HG03159 (cell line): ENCODE measurements around the gene PDGFD.
A peak's percentile ranks its signal among the peaks of the same experiment; 100 is the strongest.
"Not testable (repeated sequence)": the region's sequence is repeated elsewhere in the genome, so short reads cannot be mapped to it uniquely, and the experiment has no call there.

ENCODE experiments used
- ATAC-seq: cut with Tn5 transposase; IDR thresholded peaks from one replicate; pipeline ENCODE4 v1.9.1; 2021; ENCODE audit warnings: mild to moderate bottlenecking, moderate library complexity; ENCODE audit not compliant: unreplicated experiment

PDGFD gene

GRCh38 chr11:104057908-104058307, 106.0 kb downstream of the PDGFD start:
- ATAC-seq, result no peak

DNA sequence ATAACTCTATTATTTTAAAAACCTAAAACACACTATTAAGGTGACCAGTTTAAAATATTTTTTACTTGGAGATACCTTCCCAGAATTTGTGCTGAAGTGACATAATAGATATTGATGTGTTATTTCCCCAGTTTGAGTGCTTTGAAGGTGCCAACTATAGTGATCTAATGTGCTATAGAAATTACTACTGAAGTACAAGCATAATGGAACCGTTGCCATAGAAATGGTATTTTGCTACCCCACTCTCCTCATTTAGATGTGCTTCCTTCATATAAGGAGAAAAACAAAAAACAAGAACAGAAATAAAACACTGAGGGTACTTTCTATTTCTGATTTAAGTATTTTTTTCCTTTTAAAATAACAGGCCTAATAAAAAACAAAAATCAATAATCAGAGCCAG, 108.4 kb downstream of the PDGFD start:
- no peak for ATAC-seq

- no peak for ATAC-seq
These were observed 108.9 kb downstream of the PDGFD start for GRCh38 chr11:104054911-104055529.

- ATAC-seq, result no peak
These were observed 110.0 kb downstream of the PDGFD start for GRCh38 chr11:104053743-104054478.

DNA sequence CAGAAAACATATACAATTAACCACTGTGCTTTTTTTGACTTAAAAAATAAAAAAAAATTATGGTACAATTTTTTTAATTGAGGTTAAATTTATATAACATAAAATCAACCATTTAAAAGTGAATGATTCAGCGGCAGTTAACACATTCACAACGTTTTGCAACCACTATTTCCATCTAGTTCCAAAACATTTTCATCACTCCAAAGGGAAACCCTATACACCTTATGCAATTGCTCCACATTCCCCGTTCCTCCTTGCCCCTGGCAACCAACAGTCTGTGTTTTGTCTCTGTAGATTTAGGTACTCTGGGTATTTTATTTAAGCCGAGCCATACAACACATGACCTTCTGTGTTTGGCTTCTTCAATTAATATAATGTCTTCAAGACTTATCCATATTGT, 112.2 kb downstream of the PDGFD start:
- no peak for ATAC-seq

DNA sequence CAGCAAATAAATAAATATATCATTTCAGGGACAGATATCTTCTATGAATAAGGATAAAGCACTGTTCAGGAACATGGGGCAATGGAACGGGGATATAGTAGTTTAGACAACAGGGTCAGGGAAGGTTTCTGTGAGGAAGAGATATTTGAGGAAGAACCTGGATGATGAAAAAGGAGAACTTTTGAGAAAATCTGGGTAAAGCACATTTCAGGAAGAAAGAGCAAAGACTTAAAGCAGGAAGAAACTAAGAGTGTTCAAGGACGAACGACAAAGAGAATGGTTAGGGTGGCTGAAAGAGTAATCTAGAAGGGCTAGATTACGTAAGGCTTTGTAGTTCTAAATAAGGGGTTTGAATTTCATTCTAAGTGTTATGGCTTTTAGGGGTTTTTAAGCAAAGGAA, 114.8 kb downstream of the PDGFD start:
- ATAC-seq, result no peak

DNA sequence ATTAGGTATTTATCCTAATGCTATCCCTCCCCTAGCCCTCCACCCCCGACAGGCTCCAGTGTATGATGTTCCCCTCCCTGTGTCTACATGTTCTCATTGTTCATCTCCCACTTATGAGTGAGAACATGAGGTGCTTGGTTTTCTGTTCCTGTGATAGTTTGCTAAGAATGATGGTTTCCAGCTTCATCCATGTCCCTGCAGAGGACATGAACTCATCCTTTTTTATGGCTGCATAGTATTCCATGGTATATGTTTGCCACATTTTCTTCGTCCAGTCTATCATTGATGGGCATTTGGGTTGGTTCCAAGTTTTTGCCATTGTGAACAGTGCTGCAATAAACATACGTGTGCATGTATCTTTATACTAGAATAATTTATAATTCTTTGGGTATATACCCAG, 117.1 kb downstream of the PDGFD start:
- ATAC-seq, result not testable (repeated sequence)

- no peak for ATAC-seq
These were observed 117.6 kb downstream of the PDGFD start for GRCh38 chr11:104046331-104046730.

DNA sequence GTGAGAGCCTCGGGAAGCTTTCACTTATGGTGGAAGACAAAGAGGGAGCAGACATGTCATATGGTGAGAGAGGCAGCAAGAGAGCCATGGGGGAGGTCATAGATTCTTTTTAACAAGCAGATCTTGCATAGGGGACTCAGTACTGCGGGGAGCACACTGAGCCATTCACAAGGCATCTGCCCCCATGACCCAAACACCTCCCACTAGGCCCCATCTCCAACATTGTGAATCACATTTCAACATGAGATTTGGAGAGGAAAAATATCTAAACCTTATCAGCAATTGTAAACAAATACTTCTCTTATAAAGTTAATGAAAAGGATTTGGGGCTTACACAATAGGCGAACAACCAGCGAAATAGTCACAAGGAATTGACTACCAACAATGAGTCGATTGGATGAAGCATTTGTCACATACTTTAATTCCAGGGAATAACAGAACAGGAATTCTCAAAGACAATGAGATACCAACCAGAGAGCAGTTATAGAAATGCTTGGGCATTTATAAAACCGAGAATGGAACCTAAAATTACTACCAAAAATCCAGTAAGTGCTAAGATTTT, 120.2 kb downstream of the PDGFD start:
- no peak for ATAC-seq

DNA sequence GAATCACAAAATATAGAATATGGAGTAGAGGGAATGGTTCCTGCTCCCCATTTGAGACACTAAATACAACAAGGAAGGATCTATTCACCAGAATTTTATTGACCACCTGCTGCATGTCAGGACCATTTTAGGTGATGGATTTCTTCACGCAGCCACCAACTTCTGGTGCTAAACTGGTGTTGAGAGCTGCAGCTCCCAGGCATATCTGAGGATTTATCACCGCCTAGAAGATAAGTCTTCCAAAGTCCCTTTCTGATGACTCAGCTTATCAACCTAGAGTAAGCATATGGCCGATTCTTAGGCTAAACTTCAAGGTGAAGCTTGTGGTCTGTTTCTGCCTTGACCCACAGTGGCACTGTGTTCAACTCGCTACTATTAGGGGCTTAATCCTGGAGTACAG, 120.8 kb downstream of the PDGFD start:
- no peak for ATAC-seq

DNA sequence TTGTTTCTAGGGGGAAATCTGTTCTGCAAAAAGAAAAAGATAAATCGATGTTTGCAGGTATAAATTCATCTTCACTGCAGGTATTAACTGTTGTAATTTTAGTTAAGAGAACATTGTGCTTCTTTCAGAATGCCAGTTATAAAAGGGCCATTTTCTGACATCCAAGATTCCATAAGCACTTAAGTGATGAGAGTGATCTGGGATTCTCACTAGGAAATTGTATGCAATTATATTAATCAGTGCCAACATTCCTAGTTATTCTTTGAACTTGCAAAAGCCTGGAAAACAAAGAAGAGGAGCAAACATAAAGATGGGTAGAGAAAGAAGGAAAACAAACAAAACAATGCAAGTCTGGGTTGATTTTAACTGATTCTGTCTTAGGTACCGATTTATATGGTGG, 122.2 kb downstream of the PDGFD start:
- no peak for ATAC-seq

DNA sequence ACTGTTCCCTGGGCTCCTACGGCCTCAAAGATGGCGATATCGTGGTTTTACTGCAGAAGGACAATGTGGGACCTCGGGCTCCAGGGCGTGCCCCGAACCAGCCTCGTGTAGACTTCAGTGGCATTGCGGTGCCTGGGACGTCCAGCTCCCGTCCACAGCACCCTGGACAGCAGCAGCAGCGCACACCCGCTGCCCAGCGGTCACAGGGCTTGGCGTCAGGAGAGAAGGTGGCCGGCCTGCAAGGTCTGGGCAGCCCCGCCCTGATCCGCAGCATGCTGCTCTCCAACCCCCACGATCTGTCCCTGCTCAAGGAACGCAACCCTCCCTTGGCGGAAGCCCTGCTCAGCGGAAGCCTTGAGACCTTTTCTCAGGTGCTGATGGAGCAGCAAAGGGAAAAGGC, 127.0 kb downstream of the PDGFD start:
- no peak for ATAC-seq

DNA sequence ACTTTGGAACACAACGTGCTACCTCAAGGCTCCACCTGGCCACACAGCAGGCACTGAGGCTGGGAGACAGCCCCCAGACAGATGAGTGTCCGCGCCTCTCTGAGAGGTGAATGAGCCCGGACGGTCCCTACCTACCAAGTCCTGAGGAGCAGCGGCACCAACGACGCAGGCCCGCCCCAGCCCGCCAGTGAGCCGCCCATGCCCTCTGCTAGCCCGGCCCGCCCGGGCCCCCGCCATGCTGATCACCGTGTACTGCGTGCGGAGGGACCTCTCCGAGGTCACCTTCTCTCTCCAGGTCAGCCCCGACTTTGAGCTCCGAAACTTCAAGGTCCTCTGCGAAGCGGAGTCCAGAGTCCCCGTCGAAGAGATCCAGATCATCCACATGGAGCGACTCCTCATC, 127.4 kb downstream of the PDGFD start, which contains the start of gene DDI1:
Gene DDI1, plus strand, starts transcription at position 53 of the 400 bp plus-strand sequence. Its CDS starts 183 bp downstream, at position 236.
- ATAC-seq, result no peak

DNA sequence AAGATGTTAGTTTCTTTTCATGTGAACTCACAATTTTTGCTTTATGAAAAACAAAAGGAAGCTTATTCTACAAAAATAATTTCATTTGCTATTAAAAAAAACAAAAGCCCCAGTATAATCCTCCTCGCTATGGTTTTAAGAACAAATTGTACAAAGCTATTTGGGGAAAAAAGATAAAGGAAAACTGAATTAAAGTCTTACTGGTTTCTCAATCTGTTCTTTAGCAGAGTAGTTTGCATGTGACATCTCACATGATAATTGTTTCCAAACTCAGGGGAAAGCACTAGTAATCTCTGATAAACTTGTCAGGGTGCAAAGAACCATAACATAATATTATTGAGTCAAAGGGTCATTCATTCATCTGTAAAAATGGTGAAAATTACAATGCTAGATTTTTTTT, 130.4 kb downstream of the PDGFD start:
- ATAC-seq, result no peak

DNA sequence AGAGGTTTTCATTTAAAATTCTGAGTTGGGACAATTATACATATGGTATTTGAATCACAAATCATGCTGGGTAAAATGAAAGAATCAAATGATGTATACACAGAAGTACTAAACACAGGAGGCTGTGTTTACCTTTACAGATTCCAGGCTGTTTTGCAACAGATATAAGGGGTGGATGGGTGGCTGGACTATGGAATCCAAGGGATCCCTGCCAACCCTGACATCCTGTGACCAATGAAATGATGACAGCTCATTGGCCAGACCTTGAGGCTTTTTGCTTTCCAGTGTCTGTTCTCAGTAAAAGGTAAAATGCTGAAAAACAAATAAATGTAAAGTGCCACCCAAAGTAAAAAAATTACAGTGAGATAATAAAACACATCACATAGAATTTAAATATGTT, 130.8 kb downstream of the PDGFD start:
- no peak for ATAC-seq

GRCh38 chr11:104028476-104029263, 135.3 kb downstream of the PDGFD start:
- ATAC-seq, result no peak

DNA sequence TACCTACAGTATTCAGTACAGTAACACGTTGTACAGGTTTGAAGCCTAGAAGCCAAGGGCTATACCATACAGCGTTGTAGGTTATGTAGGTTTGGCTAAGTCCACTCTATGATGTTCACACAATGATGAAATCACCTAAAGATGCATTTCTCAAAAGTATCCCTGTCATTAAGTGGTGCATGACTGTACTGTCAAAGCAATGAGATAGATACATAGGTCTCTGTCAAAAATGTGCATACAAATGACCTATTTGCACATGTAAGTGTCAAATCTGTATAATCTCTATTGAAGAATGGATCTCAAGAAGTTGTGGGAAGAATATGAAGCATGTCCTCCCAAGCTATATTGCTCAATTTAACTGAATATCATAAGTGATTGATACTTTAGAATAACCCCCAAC, 139.4 kb downstream of the PDGFD start:
- ATAC-seq, result no peak

DNA sequence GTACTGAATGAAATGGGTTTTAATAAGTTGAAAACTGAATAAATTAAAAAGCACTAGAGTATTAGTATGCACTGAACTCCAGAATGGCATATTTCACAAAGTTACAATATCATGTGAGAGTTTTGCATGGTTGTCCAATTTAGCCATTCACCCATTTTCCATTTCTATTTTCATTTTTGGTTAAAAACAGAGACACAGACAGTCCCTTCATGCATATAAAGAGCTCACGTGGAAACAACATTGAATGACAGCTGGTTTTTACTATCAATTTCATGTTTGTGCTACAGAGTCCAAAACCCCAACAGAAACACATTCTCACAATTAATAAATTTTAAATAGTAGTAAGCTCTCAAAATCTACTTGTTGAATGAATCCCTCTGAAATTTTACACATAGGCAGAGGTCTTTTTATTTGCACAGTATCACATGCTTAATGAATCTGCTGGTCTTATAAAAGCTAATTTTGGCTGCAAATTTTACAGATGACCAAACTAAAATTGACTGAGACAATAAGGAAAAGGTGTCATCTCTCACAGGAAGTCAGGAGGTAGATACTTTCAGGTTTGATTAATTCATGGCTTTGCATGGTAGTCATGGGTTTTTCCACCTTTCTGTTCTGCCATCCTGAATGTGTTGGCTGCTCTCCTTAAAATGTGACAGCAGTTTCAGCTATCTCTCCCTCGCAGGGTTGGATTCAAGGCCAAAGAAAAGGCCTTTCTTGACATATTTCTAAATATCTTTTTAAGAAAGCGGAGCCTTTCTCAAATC, 148.1 kb downstream of the PDGFD start:
- ATAC-seq, result peak; percentile 93

DNA sequence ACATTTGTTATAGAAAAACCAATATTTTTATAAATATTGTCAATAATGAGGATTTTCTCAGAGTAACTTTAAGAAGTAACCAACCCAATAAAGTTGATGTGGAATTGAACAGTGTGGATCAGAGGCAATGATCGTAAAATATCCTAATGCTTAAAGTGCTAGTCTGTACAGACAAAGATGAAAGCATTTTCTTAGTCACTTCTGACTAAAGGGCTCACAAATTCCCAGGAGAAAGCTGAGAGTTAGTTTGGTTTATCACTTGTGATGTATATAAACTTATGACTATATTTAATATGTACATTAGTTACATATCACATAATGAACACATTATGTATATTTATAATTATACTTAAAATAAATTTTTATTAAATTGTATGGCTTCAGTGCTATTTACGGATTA, 152.9 kb downstream of the PDGFD start:
- no peak for ATAC-seq

GRCh38 chr11:104009744-104010143, 154.2 kb downstream of the PDGFD start:
- no peak for ATAC-seq
